Choroid plexus epithelial cell (primary cell): ENCODE measurements around the gene OLFM3.

Source experiments
- DNase-seq: peaks from one replicate; pipeline ENCODE4 v3.0.0-alpha.2; 2010; ENCODE audit warnings: low read depth
- H3K4me3 ChIP-seq: 2 replicates; pipeline ENCODE4 v1.5.1; 2011; ENCODE audit warnings: low read depth, mild to moderate bottlenecking, control low read depth, low read length, moderate library complexity
- TF ChIP-seq, protein P1 (sequence below): conservative IDR thresholded peaks from 2 replicates; pipeline ENCODE4 v1.5.1; 2011; ENCODE audit warnings: low read depth, mild to moderate bottlenecking, control low read depth, inconsistent platforms, low read length, moderate library complexity

Gene OLFM3

DNA sequence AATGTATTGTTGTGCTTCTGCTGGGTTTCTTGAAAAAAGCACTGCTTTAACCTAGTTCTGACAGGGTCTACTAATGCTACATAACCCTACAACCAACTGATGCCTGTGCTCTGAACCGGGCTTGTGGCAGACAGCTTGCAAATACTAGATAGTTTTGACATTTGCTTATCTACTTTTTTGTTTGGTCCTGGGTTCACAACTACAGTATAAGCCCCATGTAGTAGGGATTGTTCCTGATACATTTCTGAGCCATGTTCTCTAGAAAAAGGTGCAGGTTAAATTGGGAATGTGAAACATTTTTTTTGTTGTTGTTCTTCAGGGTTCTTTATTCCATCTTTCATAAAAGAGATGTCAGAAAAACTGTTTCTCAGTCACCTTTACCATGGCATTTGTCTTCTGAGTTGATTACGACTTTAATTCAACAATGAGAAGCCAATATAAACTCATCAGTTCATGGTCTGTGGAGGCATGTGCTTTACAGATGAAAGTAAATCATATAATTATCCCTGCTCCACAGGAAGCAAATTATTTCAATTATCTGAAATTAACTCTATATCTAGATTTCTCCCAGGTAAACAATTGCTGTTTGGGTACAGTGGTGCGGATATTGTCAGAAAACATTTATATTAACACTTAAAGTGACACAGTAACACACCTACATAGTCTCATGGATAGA, 22.0 kb downstream of the OLFM3 start:
- H3K4me3 ChIP-seq = no peak overlapping the region
- TF ChIP-seq, protein P1, sequence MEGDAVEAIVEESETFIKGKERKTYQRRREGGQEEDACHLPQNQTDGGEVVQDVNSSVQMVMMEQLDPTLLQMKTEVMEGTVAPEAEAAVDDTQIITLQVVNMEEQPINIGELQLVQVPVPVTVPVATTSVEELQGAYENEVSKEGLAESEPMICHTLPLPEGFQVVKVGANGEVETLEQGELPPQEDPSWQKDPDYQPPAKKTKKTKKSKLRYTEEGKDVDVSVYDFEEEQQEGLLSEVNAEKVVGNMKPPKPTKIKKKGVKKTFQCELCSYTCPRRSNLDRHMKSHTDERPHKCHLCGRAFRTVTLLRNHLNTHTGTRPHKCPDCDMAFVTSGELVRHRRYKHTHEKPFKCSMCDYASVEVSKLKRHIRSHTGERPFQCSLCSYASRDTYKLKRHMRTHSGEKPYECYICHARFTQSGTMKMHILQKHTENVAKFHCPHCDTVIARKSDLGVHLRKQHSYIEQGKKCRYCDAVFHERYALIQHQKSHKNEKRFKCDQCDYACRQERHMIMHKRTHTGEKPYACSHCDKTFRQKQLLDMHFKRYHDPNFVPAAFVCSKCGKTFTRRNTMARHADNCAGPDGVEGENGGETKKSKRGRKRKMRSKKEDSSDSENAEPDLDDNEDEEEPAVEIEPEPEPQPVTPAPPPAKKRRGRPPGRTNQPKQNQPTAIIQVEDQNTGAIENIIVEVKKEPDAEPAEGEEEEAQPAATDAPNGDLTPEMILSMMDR = no peak
- no peak for DNase-seq

DNA sequence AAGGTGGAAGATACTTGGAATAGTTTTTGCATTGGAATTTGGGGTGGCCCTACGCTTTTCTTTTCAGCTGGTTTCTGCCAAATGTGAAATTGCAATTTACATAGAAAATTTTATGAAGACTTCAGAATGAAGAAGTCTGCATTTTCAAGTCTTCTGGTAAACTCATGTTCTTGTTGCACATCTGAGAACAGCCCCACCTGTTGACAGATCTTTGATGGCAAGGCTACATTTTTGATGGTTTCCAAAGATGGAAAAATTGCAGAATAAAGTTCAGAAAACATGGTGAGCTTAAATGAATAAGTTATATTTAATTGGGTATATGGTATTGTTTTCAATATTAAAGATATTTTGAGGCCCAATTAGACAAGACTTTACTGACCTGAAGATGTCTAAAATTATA, 25.4 kb downstream of the OLFM3 start:
- peak; percentile 31 for DNase-seq
- no peak overlapping the region for H3K4me3 ChIP-seq
- TF ChIP-seq, protein P1 = peak; percentile 37

DNA sequence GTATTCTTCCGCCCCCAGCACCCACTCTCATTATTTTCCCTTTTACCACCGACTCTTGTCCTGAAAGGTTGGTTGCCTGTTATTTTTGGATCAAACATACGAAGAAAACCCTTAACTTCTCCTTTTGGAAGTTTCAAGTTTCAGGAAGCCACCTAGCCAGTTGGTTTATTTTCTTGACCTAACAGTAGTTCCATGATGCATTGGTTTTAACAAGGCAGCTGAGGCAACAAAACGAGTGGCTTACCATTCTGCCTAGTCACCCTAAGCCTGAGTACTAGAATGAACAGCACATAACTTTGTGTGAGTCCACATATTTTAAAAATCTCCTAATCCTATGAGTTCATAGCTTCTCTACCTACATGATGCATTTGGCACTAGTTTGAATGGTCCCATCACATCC, 28.9 kb downstream of the OLFM3 start:
- no peak for DNase-seq
- TF ChIP-seq, protein P1 = no peak
- no peak overlapping the region for H3K4me3 ChIP-seq

DNA sequence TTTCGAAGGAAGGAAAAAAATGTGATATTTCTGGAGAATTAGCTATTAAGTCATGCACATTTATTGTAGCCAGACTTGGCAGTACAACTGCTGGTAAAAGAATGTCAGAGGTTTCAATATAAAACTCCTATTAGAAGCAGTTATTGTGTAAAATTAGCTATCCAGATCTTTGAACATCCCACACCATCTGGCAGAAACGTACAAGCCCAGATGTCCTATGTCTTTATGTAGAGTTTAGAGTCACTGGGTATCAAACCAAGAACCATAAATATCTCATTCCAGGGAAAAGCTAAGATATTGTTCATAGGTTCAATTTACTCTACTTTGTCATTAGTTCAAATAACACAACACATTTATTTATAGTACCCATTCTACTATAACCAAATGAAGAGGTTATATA, 31.4 kb downstream of the OLFM3 start:
- TF ChIP-seq, protein P1 = no peak
- H3K4me3 ChIP-seq = no peak overlapping the region
- no peak for DNase-seq

DNA sequence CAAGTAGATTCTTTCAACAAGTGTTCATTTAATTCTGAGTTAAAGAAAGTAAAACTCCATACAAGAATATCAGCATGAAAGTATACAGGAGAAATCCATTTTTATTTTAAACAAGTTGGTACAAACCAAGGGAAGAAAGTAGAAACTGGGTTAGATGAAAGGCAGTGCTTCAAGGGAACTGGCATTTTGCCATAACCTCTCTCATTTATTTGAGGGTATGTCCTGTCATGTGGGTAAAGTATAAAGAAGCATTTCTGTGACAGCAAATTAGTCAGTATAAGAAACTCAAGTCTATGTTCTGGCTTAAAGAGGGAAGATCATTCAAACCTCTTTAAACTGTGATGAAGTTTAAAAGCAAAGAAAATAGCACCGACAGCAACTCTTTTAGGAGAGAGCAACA, 32.0 kb downstream of the OLFM3 start:
- TF ChIP-seq, protein P1 = no peak
- H3K4me3 ChIP-seq = no peak overlapping the region
- DNase-seq = no peak

DNA sequence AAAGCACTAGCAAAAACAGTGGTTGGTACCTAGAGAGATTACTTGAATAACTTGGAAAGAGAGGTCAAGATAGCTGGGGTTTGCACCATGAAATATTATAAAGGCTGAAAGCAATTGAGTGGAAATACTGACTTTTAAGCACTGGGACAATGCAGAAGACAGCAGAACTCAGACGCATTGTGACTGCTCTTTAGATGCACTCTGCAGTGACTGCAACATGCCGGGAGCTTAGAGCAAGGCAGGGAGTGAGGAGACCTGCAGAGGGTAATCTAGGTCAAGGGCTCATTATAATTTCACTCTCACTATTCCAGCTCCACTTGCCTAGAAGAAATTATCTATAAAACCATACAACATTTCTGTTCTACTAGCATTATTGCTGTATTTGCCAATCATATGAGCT, 36.6 kb downstream of the OLFM3 start:
- no peak for DNase-seq
- H3K4me3 ChIP-seq = no peak overlapping the region
- TF ChIP-seq, protein P1 = no peak

DNA sequence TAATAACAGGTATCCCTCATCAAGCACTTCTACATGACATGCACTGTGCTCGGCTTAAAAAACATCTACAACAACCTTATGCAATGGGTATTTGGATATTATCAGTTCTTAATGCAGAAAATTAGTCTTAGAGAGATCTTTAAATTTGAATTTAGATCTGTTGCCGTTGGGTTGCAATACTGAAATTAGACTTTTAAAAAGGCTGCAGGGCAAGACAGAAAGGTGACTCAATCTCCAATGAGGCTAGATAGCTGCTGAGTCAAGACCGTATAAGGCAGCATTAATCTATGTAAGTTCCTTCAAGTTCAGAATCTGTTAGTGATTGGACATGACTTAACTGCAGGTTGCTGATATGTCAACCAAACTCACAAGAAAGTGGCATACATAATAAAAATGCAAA, 37.3 kb downstream of the OLFM3 start:
- no peak overlapping the region for H3K4me3 ChIP-seq
- DNase-seq = no peak
- TF ChIP-seq, protein P1 = no peak
